HCT116 (cell line): ENCODE measurements around the gene TEX2. TPM values are rescaled to one million over a fixed set of nuclear protein-coding genes. Genes with fewer than 3 reads are reported as not detected.

Source experiments
- ATAC-seq: fragments of 200-7000 bp; cut with Tn5 transposase; 2 replicates; pipeline ENCODE4 v1.9.1; 2020; ENCODE audit warnings: mild to moderate bottlenecking, moderate library complexity
- BruUV-seq: library from RNA; stranded (reverse); fragments of 400-500 nt; replicated peaks from 2 replicates; lab custom pipeline; 2021; lab: Mats Ljungman, UMichigan
- CTCF ChIA-PET: fragments of 300-600 bp; sonication (Branson Sonifier 250); formaldehyde crosslinking; loops from one replicate; lab custom pipeline; 2021; ENCODE audit warnings: antibody characterized with exemption; lab: Charles Lee
- POLR2A ChIA-PET: fragments of 300-600, 350-600 bp; sonication (Branson Sonifier 250); formaldehyde crosslinking; loops from one replicate; lab custom pipeline; 2021; ENCODE audit warnings: antibody characterized with exemption; lab: Charles Lee
- RAD21 ChIA-PET, 2 experiments: fragments of 300-600 bp; sonication (Branson Sonifier 250); formaldehyde crosslinking; loops; one replicate each; lab custom pipeline; 2023; ENCODE audit warnings: low total read pairs in 2 of 2; ENCODE audit not compliant: uncharacterized antibody in 2 of 2, unreplicated experiment in 2 of 2, low non-redundant PET in 1 of 2; lab: Charles Lee
- DNase-seq: peaks from one replicate; pipeline ENCODE4 v3.0.0-alpha.2; 2010; ENCODE audit warnings: low read depth, low spot score
- H2AFZ ChIP-seq: fragments of 200-600 bp; shearing (Covaris generic), sonication (generic); 2 replicates; pipeline ENCODE4 v1.6.1; 2017; ENCODE audit warnings: low read depth, mixed run types, mixed read lengths, antibody characterized with exemption, low read length; ENCODE audit not compliant: poor library complexity, severe bottlenecking
- H3K27ac ChIP-seq: 2 replicates; pipeline ENCODE4 v1.5.1; 2012; ENCODE audit warnings: low read depth, low read length
- H3K27me3 ChIP-seq: fragments of 200-600 bp; sonication (generic); 2 replicates; pipeline ENCODE4 v1.6.1; 2016; ENCODE audit warnings: mixed run types, low read length, mixed read lengths; ENCODE audit not compliant: insufficient read depth
- H3K36me3 ChIP-seq, 2 experiments: fragments of 200-500 bp in 1 of 2; fragments of 200-600 bp in 1 of 2; sonication (Bioruptor generic) in 1 of 2; sonication (generic) in 1 of 2; 2 replicates each; pipeline versions ENCODE4 v1.5.1 to v1.6.1; 2014 to 2016; ENCODE audit warnings: low read length in 2 of 2, inconsistent platforms in 1 of 2, mixed read lengths in 1 of 2, mixed run types in 1 of 2; ENCODE audit not compliant: insufficient read depth in 2 of 2, control insufficient read depth in 1 of 2
- H3K4me1 ChIP-seq, 2 experiments: fragments of 200-600 bp in 1 of 2; sonication (generic) in 1 of 2; 2 replicates each; pipeline versions ENCODE4 v1.5.1 to v1.6.1; 2012 to 2017; ENCODE audit warnings: low read length in 2 of 2, inconsistent platforms in 1 of 2, mild to moderate bottlenecking in 1 of 2, mixed read lengths in 1 of 2, mixed run types in 1 of 2, moderate library complexity in 1 of 2; ENCODE audit not compliant: insufficient read depth in 2 of 2, control insufficient read depth in 1 of 2
- H3K4me2 ChIP-seq: fragments of 200-600 bp; sonication (generic); 2 replicates; pipeline ENCODE4 v1.6.1; 2017; ENCODE audit warnings: mixed run types, low read length, mixed read lengths
- H3K4me3 ChIP-seq, 2 experiments: fragments of 200-600 bp in 1 of 2; sonication (generic) in 1 of 2; replicated peaks in 1 of 2; 2 replicates each; pipeline ENCODE4 v1.5.1; 2011 to 2016; ENCODE audit warnings: low read length in 2 of 2, control low read depth in 1 of 2, low read depth in 1 of 2, mild to moderate bottlenecking in 1 of 2, mixed read lengths in 1 of 2, mixed run types in 1 of 2
- H3K79me2 ChIP-seq: fragments of 200-600 bp; sonication (generic); 2 replicates; pipeline ENCODE4 v1.6.1; 2017; ENCODE audit warnings: mild to moderate bottlenecking, mixed run types, low read length, moderate library complexity, mixed read lengths; ENCODE audit not compliant: insufficient read depth
- H3K9ac ChIP-seq: fragments of 200-600 bp; sonication (generic); 2 replicates; pipeline ENCODE4 v1.6.1; 2016; ENCODE audit warnings: low read length, mixed read lengths
- H3K9me2 ChIP-seq: fragments of 200-600 bp; sonication (generic), shearing (Covaris generic); 2 replicates; pipeline ENCODE4 v1.6.1; 2017; ENCODE audit warnings: mixed run types, mild to moderate bottlenecking, moderate library complexity; ENCODE audit not compliant: insufficient read depth
- H3K9me3 ChIP-seq, 2 experiments: fragments of 200-500 bp in 1 of 2; fragments of 200-600 bp in 1 of 2; sonication (Bioruptor generic) in 1 of 2; sonication (generic) in 1 of 2; 2 replicates each; pipeline ENCODE4 v1.6.1; 2014 to 2017; ENCODE audit warnings: low read length in 2 of 2, mixed read lengths in 2 of 2, inconsistent platforms in 1 of 2, low read depth in 1 of 2, mild to moderate bottlenecking in 1 of 2, mixed run types in 1 of 2, moderate library complexity in 1 of 2; ENCODE audit not compliant: control insufficient read depth in 1 of 2, insufficient read depth in 1 of 2
- H4K20me1 ChIP-seq: fragments of 200-600 bp; sonication (generic), shearing (Covaris generic); 2 replicates; pipeline ENCODE4 v1.6.1; 2017; ENCODE audit warnings: mixed run types, mild to moderate bottlenecking, moderate library complexity; ENCODE audit not compliant: insufficient read depth
- CBX3 ChIP-seq: IDR thresholded peaks from 2 replicates; pipeline ENCODE4 v1.6.1; 2012; ENCODE audit warnings: low read depth
- CEBPB ChIP-seq: IDR thresholded peaks from 2 replicates; pipeline ENCODE4 v1.6.1; 2012; ENCODE audit warnings: low read depth
- EGR1 ChIP-seq: IDR thresholded peaks from 2 replicates; pipeline ENCODE4 v1.6.1; 2012; ENCODE audit warnings: low read depth
- ELF1 ChIP-seq: IDR thresholded peaks from 2 replicates; pipeline ENCODE4 v1.6.1; 2012; ENCODE audit warnings: low read depth, borderline replicate concordance
- FOSL1 ChIP-seq: IDR thresholded peaks from 2 replicates; pipeline ENCODE4 v1.6.1; 2012; ENCODE audit warnings: low read depth
- POLR2A ChIP-seq: IDR thresholded peaks from 2 replicates; pipeline ENCODE4 v1.7.0; 2011; ENCODE audit warnings: borderline replicate concordance; ENCODE audit not compliant: insufficient read depth, insufficient read length; ENCODE audit errors: extremely low read depth
- POLR2AphosphoS5 ChIP-seq: IDR thresholded peaks from 2 replicates; pipeline ENCODE4 v1.6.1; 2011; ENCODE audit warnings: mild to moderate bottlenecking, low read depth, low read length, moderate library complexity
- SP1 ChIP-seq: IDR thresholded peaks from 2 replicates; pipeline ENCODE4 v1.6.1; 2012; ENCODE audit warnings: low read depth
- SRF ChIP-seq: IDR thresholded peaks from 2 replicates; pipeline ENCODE4 v1.6.1; 2012; ENCODE audit warnings: low read depth
- TCF7L2 ChIP-seq: IDR thresholded peaks from 2 replicates; pipeline ENCODE4 v1.7.0; 2011; ENCODE audit warnings: borderline replicate concordance, inconsistent platforms; ENCODE audit not compliant: insufficient read depth, insufficient read length; ENCODE audit errors: extremely low read depth
- YY1 ChIP-seq: IDR thresholded peaks from 2 replicates; pipeline ENCODE4 v1.6.1; 2011; ENCODE audit warnings: low read length, low read depth, moderate library complexity, mild to moderate bottlenecking; ENCODE audit not compliant: insufficient replicate concordance; ENCODE audit errors: extremely low read depth
- ZFX ChIP-seq: fragments of 450-650 bp; IDR thresholded peaks from 2 replicates; pipeline ENCODE4 v1.6.1; 2017
- intact Hi-C: fragments of 100-400 bp; cut with micrococcal nuclease; formaldehyde crosslinking; loops from 2 replicates; pipeline ENCODE4 v1.10.0; 2022
- total RNA-seq: library from RNA; stranded (reverse); gene quantifications from one replicate; pipeline ENCODE4 v1.2.1, GENCODE V29; 2021; ENCODE audit not compliant: unreplicated experiment
- TF ChIP-seq, protein P1 (sequence below): IDR thresholded peaks from 2 replicates; pipeline ENCODE4 v1.6.1; 2012; ENCODE audit warnings: low read depth
- TF ChIP-seq, protein P2 (sequence below): IDR thresholded peaks from 2 replicates; pipeline ENCODE4 v1.6.1; 2012

Gene TEX2
- total RNA-seq, 1 experiment from 2014 or later, result 24.6 TPM

GRCh38 chr17:64125937-64126336 lies 137.1 kb downstream of the TEX2 start:
- Histone ChIP-seq H3K36me3 (no peaks in the 10 kb centered on the region), H3K27me3 (no peaks in the 10 kb centered on the region), H3K9me2 (no peaks in the 10 kb centered on the region), H4K20me1 (no peaks in the 10 kb centered on the region), H3K27ac (no peak overlapping the region), H3K4me1 (peaks cover 11 to 20% of the 10 kb centered on the region in 2 experiments), H3K4me3 (no peak overlapping the region), H2AFZ (no peak overlapping the region), H3K9ac (no peak overlapping the region), H3K79me2 (peaks cover 52% of the 10 kb centered on the region), H3K4me2 (no peak overlapping the region), H3K9me3 (no peaks in the 10 kb centered on the region)
- RAD21 ChIA-PET, result no interaction called here
- POLR2A ChIA-PET, result interaction anchor here (1.0 to 1.7 kb wide), 3 partner anchors 12 to 20 kb away, joined by 3 to 5 read pairs (median 5); no protein-coding TSS in a partner anchor
- BruUV-seq, result no TSS peak
- no peak for DNase-seq
- intact Hi-C loops, result no loop called here
- CTCF ChIA-PET, result interaction anchor here (0.9 to 2.8 kb wide), 5 partner anchors 8 to 207 kb away, joined by 3 to 11 read pairs (median 4); no protein-coding TSS in a partner anchor
- ATAC-seq, result no peak
- TF ChIP-seq, protein P1, sequence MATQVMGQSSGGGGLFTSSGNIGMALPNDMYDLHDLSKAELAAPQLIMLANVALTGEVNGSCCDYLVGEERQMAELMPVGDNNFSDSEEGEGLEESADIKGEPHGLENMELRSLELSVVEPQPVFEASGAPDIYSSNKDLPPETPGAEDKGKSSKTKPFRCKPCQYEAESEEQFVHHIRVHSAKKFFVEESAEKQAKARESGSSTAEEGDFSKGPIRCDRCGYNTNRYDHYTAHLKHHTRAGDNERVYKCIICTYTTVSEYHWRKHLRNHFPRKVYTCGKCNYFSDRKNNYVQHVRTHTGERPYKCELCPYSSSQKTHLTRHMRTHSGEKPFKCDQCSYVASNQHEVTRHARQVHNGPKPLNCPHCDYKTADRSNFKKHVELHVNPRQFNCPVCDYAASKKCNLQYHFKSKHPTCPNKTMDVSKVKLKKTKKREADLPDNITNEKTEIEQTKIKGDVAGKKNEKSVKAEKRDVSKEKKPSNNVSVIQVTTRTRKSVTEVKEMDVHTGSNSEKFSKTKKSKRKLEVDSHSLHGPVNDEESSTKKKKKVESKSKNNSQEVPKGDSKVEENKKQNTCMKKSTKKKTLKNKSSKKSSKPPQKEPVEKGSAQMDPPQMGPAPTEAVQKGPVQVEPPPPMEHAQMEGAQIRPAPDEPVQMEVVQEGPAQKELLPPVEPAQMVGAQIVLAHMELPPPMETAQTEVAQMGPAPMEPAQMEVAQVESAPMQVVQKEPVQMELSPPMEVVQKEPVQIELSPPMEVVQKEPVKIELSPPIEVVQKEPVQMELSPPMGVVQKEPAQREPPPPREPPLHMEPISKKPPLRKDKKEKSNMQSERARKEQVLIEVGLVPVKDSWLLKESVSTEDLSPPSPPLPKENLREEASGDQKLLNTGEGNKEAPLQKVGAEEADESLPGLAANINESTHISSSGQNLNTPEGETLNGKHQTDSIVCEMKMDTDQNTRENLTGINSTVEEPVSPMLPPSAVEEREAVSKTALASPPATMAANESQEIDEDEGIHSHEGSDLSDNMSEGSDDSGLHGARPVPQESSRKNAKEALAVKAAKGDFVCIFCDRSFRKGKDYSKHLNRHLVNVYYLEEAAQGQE, result no peak
- TF ChIP-seq POLR2AphosphoS5 (no peak), FOSL1 (no peak), CEBPB (no peak), SP1 (no peak), YY1 (no peak), CBX3 (no peak), ELF1 (no peak), EGR1 (no peak), POLR2A (no peak), TCF7L2 (no peak), SRF (no peak), ZFX (no peak)
- TF ChIP-seq, protein P2, sequence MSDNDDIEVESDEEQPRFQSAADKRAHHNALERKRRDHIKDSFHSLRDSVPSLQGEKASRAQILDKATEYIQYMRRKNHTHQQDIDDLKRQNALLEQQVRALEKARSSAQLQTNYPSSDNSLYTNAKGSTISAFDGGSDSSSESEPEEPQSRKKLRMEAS, result no peak
